Stimulated activated CD4-positive, alpha-beta T cell treated with anti-CD3 and anti-CD28 coated beads, Interleukin-12 subunit alpha, Interleukin-12 subunit beta, amount 100 ng/mL, for 24 hours (primary cell): ENCODE data around the gene OR6C65.
"Not testable (repeated sequence)": the region's sequence is repeated elsewhere in the genome, so short reads cannot be mapped to it uniquely, and the experiment has no call there.

Experiments
- DNase-seq, 2 experiments: peaks; one replicate each; pipeline ENCODE4 v3.0.0-alpha.2; 2020; ENCODE audit warnings: low read depth in 2 of 2

The OR6C65 gene

GRCh38 chr12:55400229-55400628 lies at the start of gene OR6C65:
OR6C65 (plus strand) TSS chr12:55400529; CDS start chr12:55400529, 0 bp downstream.
- DNase-seq: no peak

- DNase-seq: not testable (repeated sequence)
Observed at GRCh38 chr12:55355338-55355737, 45.0 kb upstream of the OR6C65 start.

- no peak for DNase-seq
Observed at GRCh38 chr12:55362675-55363074, 37.7 kb upstream of the OR6C65 start, which contains the start of gene OR6C75. OR6C75 (plus strand) TSS chr12:55362975; CDS start chr12:55365111, 2,136 bp downstream.

- no peak for DNase-seq
Observed at GRCh38 chr12:55365086-55365485, 35.2 kb upstream of the OR6C65 start.

- DNase-seq: no peak
Observed at GRCh38 chr12:55372521-55372920, 27.8 kb upstream of the OR6C65 start.

GRCh38 chr12:55385891-55386290 lies 14.4 kb upstream of the OR6C65 start:
- DNase-seq: no peak

- no peak for DNase-seq
Observed at GRCh38 chr12:55392032-55392795, 8.1 kb upstream of the OR6C65 start.

- DNase-seq: no peak
Observed at GRCh38 chr12:55396326-55396725, 4.0 kb upstream of the OR6C65 start.

GRCh38 chr12:55407866-55408265 lies 7.5 kb downstream of the OR6C65 start:
- no peak for DNase-seq

GRCh38 chr12:55409133-55409532 lies 8.8 kb downstream of the OR6C65 start:
- DNase-seq: not testable (repeated sequence)

- not testable (repeated sequence) for DNase-seq
Observed at GRCh38 chr12:55412138-55412537, 11.8 kb downstream of the OR6C65 start.

- not testable (repeated sequence) for DNase-seq
Observed at GRCh38 chr12:55413498-55414388, 13.4 kb downstream of the OR6C65 start.

GRCh38 chr12:55414396-55414823 lies 14.1 kb downstream of the OR6C65 start:
- DNase-seq: not testable (repeated sequence)

GRCh38 chr12:55414889-55415288 lies 14.6 kb downstream of the OR6C65 start:
- not testable (repeated sequence) for DNase-seq

- DNase-seq: no peak
Observed at GRCh38 chr12:55416961-55417360, 16.6 kb downstream of the OR6C65 start.

GRCh38 chr12:55420307-55420962 lies 20.1 kb downstream of the OR6C65 start:
- DNase-seq: no peak

- no peak for DNase-seq
Observed at GRCh38 chr12:55425954-55426353, 25.6 kb downstream of the OR6C65 start, which contains the start of gene OR6C76. OR6C76 (plus strand) TSS chr12:55426254; CDS start chr12:55426254, 0 bp downstream.

- no peak for DNase-seq
Observed at GRCh38 chr12:55428331-55429243, 28.3 kb downstream of the OR6C65 start.

GRCh38 chr12:55441233-55441632 lies 40.9 kb downstream of the OR6C65 start:
- not testable (repeated sequence) for DNase-seq

- DNase-seq: no peak
Observed at GRCh38 chr12:55443776-55444175, 43.4 kb downstream of the OR6C65 start, which contains the start of gene OR6C2. OR6C2 (plus strand) TSS chr12:55444076; CDS start chr12:55452214, 8,138 bp downstream.

- no peak for DNase-seq
Observed at GRCh38 chr12:55445357-55445756, 45.0 kb downstream of the OR6C65 start.
